ENCODE results near the gene TVP23A. TPM values are rescaled to one million over a fixed set of nuclear protein-coding genes. Genes with fewer than 3 reads are reported as not detected.

Gene TVP23A
- total RNA-seq, 6 experiments from 2014 or later, result not detected

DNA sequence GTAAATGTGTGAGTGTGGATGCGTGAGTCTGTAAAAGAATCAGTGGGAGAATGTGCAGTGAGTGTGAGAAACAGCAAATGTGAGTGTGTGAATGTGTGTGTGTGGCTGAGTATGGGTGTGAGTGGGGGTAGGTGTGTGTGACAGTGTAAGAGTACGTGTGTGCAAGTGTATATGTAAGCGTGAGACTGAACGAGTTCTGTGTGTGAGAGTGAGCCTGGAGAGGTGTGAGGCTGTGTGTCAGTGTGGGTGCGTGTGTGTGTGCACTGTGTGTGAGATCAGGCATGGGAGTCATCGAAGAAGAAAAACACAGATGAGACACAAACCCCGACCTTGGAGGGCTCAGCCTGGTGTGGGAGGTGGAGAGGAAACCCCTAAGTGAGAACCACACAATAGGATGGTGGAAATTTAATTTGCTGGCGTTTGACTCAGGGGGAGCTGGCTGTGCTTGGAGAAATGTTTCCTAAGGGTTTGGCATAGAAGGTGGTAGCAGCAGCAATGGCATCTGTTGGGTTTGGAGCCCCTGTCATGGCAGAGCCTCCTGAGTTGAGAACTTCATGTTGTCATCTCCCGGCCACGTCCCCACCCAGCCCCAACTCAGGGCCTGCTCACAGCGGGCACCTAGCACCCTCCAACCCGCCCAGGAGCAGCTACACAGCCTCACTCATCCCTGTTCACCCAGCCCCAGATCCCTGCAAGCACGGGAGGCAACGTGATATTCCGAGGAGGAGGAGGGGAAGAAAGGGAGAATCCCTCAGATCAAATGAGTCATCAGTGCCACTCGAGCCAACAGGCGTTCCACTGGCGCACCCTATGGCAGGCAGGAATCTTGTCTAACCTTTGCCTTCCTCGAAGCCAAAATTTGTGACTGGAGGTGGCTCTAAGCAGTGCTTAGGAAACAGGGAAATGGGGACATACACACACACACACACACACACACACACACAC lies 89.2 kb downstream of the TVP23A start:
- H3K36me3 Mint-ChIP-seq (ENCODE audit: low read depth), result peaks cover 4% of the 10 kb centered on the region; the same call in 1 of the 2 replicates
- no peak overlapping the region for H3K4me3 Mint-ChIP-seq
- no peak overlapping the region for H3K27ac Mint-ChIP-seq
- TF ChIP-seq, protein P1, sequence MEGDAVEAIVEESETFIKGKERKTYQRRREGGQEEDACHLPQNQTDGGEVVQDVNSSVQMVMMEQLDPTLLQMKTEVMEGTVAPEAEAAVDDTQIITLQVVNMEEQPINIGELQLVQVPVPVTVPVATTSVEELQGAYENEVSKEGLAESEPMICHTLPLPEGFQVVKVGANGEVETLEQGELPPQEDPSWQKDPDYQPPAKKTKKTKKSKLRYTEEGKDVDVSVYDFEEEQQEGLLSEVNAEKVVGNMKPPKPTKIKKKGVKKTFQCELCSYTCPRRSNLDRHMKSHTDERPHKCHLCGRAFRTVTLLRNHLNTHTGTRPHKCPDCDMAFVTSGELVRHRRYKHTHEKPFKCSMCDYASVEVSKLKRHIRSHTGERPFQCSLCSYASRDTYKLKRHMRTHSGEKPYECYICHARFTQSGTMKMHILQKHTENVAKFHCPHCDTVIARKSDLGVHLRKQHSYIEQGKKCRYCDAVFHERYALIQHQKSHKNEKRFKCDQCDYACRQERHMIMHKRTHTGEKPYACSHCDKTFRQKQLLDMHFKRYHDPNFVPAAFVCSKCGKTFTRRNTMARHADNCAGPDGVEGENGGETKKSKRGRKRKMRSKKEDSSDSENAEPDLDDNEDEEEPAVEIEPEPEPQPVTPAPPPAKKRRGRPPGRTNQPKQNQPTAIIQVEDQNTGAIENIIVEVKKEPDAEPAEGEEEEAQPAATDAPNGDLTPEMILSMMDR (IDR thresholded peaks at IDR 0.05), result no peak
- peak; percentile 41 for DNase-seq
- peaks cover 6% of the 10 kb centered on the region for H3K9me3 Mint-ChIP-seq
- H3K27me3 Mint-ChIP-seq (ENCODE audit: insufficient read depth), result no peaks in the 10 kb centered on the region; the same call in 1 of the 2 replicates
- H3K4me1 Mint-ChIP-seq (ENCODE audit: low read depth), result no peaks in the 10 kb centered on the region

DNA sequence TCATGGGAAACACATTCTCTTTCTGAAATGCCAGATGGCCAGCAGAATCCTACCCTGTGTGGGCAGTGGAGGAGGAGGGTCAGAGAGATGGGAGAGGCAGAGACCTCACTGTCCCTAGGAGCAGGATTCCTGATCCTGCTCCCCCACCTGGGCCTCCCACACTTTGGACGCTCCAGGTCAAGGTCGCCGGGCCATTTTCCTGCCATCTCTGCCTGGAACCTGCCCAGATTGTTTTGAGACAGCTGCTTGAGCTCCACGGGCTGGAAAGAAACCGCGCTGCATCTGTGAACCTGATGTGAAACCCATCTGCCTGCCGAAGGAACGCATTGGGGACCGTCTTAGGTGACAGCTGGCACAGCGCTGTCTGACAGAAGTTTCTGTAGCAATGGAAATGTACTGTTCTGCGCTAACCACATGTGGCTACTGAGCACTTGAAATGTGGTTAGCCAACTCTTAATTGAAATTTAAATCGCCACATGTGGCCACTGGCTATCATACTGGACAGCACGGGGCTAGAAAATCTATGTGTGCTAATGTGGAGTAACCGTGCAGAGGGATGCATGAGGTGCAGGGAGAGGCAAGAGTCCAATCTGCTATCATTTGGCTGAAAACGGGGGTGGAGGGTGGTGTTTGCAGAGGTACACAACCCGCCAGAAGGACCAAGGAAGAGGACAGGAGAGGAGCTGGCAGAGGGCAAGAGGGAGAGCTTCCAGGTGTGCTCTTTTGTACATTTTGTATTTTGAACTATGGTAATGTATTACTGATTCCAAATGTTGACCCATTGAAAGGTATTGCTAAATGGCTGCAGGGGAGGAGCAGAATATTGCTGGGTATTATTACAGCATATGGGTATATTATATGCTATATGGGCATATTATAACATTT lies 90.3 kb downstream of the TVP23A start:
- Mint-ChIP-seq H3K27me3 (ENCODE audit: insufficient read depth) (no peaks in the 10 kb centered on the region; the same call in 1 of the 2 replicates), H3K4me3 (no peak overlapping the region), H3K4me1 (ENCODE audit: low read depth) (no peaks in the 10 kb centered on the region), H3K36me3 (ENCODE audit: low read depth) (peaks cover 2% of the 10 kb centered on the region; the same call in 1 of the 2 replicates), H3K9me3 (peaks cover 3% of the 10 kb centered on the region), H3K27ac (no peak overlapping the region)
- DNase-seq, result no peak
- TF ChIP-seq, protein P1 (IDR thresholded peaks at IDR 0.05), result no peak

Other genes starting within 250 kb of the TVP23A start
- gene EMP2, start 238.2 kb downstream of the TVP23A start, total RNA-seq (2021; fragmentation: NEBNext Ultra II Directional; extraction: Animal tissue kit (Norgen Biotek cat#: 25700)), result 10 to 100 TPM; 14.3 to 35.7 (median 29.7) TPM
- gene TEKT5, start 123.9 kb downstream of the TVP23A start, total RNA-seq (2021; fragmentation: NEBNext Ultra II Directional; extraction: Animal tissue kit (Norgen Biotek cat#: 25700)), result not detected
- gene NUBP1, start 75.0 kb downstream of the TVP23A start, total RNA-seq (2021; fragmentation: NEBNext Ultra II Directional; extraction: Animal tissue kit (Norgen Biotek cat#: 25700)), result 10 to 100 TPM; 18.0 to 29.4 (median 25.1) TPM
- under 1 TPM in 5 of 6 experiments, not detected in 1; 0.11 to 0.24 (median 0.13) TPM for gene CIITA, start 58.4 kb upstream of the TVP23A start, total RNA-seq (2021; fragmentation: NEBNext Ultra II Directional; extraction: Animal tissue kit (Norgen Biotek cat#: 25700))
- gene DEXI, start 123.7 kb upstream of the TVP23A start, total RNA-seq (2021; fragmentation: NEBNext Ultra II Directional; extraction: Animal tissue kit (Norgen Biotek cat#: 25700)), result 10 to 100 TPM; 39.3 to 49.2 (median 44.3) TPM
- gene CLEC16A, start 125.8 kb upstream of the TVP23A start, total RNA-seq (2021; fragmentation: NEBNext Ultra II Directional; extraction: Animal tissue kit (Norgen Biotek cat#: 25700)), result 10 to 100 TPM; 19.4 to 23.2 (median 21.2) TPM

Measured in HFFc6 (cell line).